AG04450 (cell line): ENCODE measurements around the gene ST6GALNAC3. TPM values are rescaled to one million over a fixed set of nuclear protein-coding genes. Genes with fewer than 3 reads are reported as not detected.

ENCODE experiments used
- CTCF ChIA-PET: fragments of 300-600, 350-600 bp; formaldehyde crosslinking; extraction: SDS; loops from one replicate; lab custom pipeline; 2022; ENCODE audit warnings: antibody characterized with exemption, inconsistent platforms; lab: Charles Lee
- POLR2A ChIA-PET: fragments of 350-600 bp; formaldehyde crosslinking; extraction: SDS; loops from one replicate; lab custom pipeline; 2021; ENCODE audit warnings: antibody characterized with exemption, inconsistent platforms; lab: Yijun Ruan, JAX
- DNase-seq: peaks from one replicate; pipeline ENCODE4 v3.0.0-alpha.2; 2011; ENCODE audit warnings: low read depth, low spot score
- H3K27ac ChIP-seq: one replicate; pipeline ENCODE4 v1.5.1; 2012; ENCODE audit warnings: low read depth, low read length, control low read depth
- H3K27me3 ChIP-seq: one replicate; pipeline ENCODE4 v1.6.0; 2012; ENCODE audit warnings: low read length; ENCODE audit not compliant: control insufficient read depth, insufficient read depth
- H3K4me3 ChIP-seq: 2 replicates; pipeline ENCODE4 v1.5.1; 2011; ENCODE audit warnings: mild to moderate bottlenecking, low read depth, low read length, control low read depth
- H3K9me3 ChIP-seq: 2 replicates; pipeline ENCODE4 v1.5.1; 2012; ENCODE audit warnings: low read length; ENCODE audit not compliant: control insufficient read depth, insufficient read depth
- CTCF ChIP-seq: IDR thresholded peaks from 2 replicates; pipeline ENCODE4 v1.5.1; 2011; ENCODE audit warnings: low read depth, low read length, control low read depth, inconsistent platforms
- polyA plus RNA-seq: library from polyadenylated mRNA; depleted of rRNA; stranded (reverse); fragments of >200 nt; gene quantifications from 2 replicates; pipeline ENCODE4 v1.2.3, GENCODE V29; 2011

Gene ST6GALNAC3
- polyA plus RNA-seq, 1 experiment = 2.1 TPM

- DNase-seq = no peak
- no peaks in the 10 kb centered on the region for H3K9me3 ChIP-seq
- H3K4me3 ChIP-seq = no peak overlapping the region
- CTCF ChIA-PET = no interaction called here
- POLR2A ChIA-PET = no interaction called here
- TF ChIP-seq CTCF = no peak
- H3K27me3 ChIP-seq = no peaks in the 10 kb centered on the region
- no peak overlapping the region for H3K27ac ChIP-seq
Observed at GRCh38 chr1:76068542-76068941, 6.0 kb upstream of the ST6GALNAC3 start.

- CTCF ChIA-PET = no interaction called here
- no peak for DNase-seq
- TF ChIP-seq CTCF = no peak
- Histone ChIP-seq H3K27ac (no peak overlapping the region), H3K27me3 (no peaks in the 10 kb centered on the region), H3K4me3 (no peak overlapping the region), H3K9me3 (no peaks in the 10 kb centered on the region)
- POLR2A ChIA-PET = no interaction called here
Observed at GRCh38 chr1:76068953-76069561, 5.5 kb upstream of the ST6GALNAC3 start.

GRCh38 chr1:76070538-76070937 is 4.0 kb upstream of the ST6GALNAC3 start:
- no peak overlapping the region for H3K4me3 ChIP-seq
- no peak for DNase-seq
- CTCF ChIA-PET = no interaction called here
- H3K27ac ChIP-seq = no peak overlapping the region
- no peaks in the 10 kb centered on the region for H3K27me3 ChIP-seq
- no peaks in the 10 kb centered on the region for H3K9me3 ChIP-seq
- POLR2A ChIA-PET = no interaction called here
- TF ChIP-seq CTCF = no peak

- peak; percentile 36 for DNase-seq
- CTCF ChIA-PET = interaction anchor here (0.9 kb wide), 1 partner anchor 9 kb away, joined by 3 read pairs; no protein-coding TSS in a partner anchor
Observed at GRCh38 chr1:76073481-76073880, 1.1 kb upstream of the ST6GALNAC3 start.

GRCh38 chr1:76075188-76075489 is 593 bp downstream of the ST6GALNAC3 start:
- Histone ChIP-seq H3K9me3 (no peaks in the 10 kb centered on the region), H3K27me3 (no peaks in the 10 kb centered on the region), H3K27ac (no peak overlapping the region), H3K4me3 (peak overlapping the region; percentile 83)
- no peak for TF ChIP-seq CTCF
- POLR2A ChIA-PET = no interaction called here
- CTCF ChIA-PET = no interaction called here
- DNase-seq = no peak

More at GRCh38 chr1:76073481-76073880, 1.1 kb upstream of the ST6GALNAC3 start:
- Histone ChIP-seq H3K4me3 (no peak overlapping the region), H3K27ac (no peak overlapping the region), H3K9me3 (no peaks in the 10 kb centered on the region), H3K27me3 (no peaks in the 10 kb centered on the region)
- TF ChIP-seq CTCF = no peak
- POLR2A ChIA-PET = interaction anchor here (1.0 kb wide), 1 partner anchor 50 kb away, joined by 7 read pairs; no protein-coding TSS in a partner anchor
